ENCODE data around the gene PABPC4L.

Gene PABPC4L

GRCh38 chr4:134189480-134189879 lies 12.1 kb downstream of the PABPC4L start:
- Histone ChIP-seq H3K4me2 (ENCODE audit: low read depth, low read length, poor library complexity, severe bottlenecking) (peak overlapping the region; percentile 49), H3K9ac (ENCODE audit: low read depth, low read length, poor library complexity, severe bottlenecking) (no peak overlapping the region), H4K20me1 (ENCODE audit: insufficient read depth, low read length, poor library complexity, severe bottlenecking) (no peaks in the 10 kb centered on the region), H3K27me3 (ENCODE audit: insufficient read depth, low read length, poor library complexity, severe bottlenecking) (no peaks in the 10 kb centered on the region), H3K9me3 (ENCODE audit: insufficient read depth, low read depth, low read length) (no peaks in the 10 kb centered on the region), H3K79me2 (ENCODE audit: insufficient read depth, low read length) (no peaks in the 10 kb centered on the region), H2AFZ (ENCODE audit: low read length) (no peak overlapping the region; the same call in 1 of the 2 replicates), H3K36me3 (ENCODE audit: insufficient read depth, low read length) (no peaks in the 10 kb centered on the region), H3K9me2 (replicated peaks; ENCODE audit: low read depth, low read length) (no peaks in the 10 kb centered on the region), H3F3A (ENCODE audit: low read depth) (no peaks in the 10 kb centered on the region), H3K4me3 (ENCODE audit: low read length, poor library complexity, severe bottlenecking) (no peak overlapping the region), H3K4me1 (ENCODE audit: insufficient read depth, low read length, poor library complexity, severe bottlenecking) (peaks cover 8% of the 10 kb centered on the region)
- TF ChIP-seq CTCF (conservative IDR thresholded peaks at IDR 0.05; ENCODE audit: low read length) (no peak), EZH2phosphoT487 (IDR thresholded peaks at IDR 0.05; ENCODE audit: borderline replicate concordance) (no peak)

DNA sequence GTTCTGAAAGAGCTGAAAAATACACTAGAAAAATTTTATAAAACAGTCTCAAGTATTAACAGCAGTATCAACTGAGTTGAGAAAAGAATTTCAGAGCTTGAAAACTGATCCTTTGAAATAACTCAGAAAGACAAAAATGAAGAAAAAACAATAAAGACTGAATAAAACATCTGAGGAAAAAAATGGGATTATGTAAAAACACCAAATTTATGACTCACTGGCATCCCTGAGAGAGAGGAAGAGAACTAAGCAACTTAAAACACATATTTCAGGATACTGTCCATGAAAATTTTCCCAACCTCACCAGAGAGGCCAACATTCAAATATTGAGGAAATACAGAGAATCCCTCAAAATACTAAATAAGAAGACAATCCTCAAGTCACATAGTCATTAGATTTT lies 22.9 kb downstream of the PABPC4L start:
- Histone ChIP-seq H3K4me3 (ENCODE audit: low read length, poor library complexity, severe bottlenecking) (no peak overlapping the region), H3K9me2 (replicated peaks; ENCODE audit: low read depth, low read length) (no peaks in the 10 kb centered on the region), H3K4me1 (ENCODE audit: insufficient read depth, low read length, poor library complexity, severe bottlenecking) (no peaks in the 10 kb centered on the region)

GRCh38 chr4:134174271-134174670 lies 27.3 kb downstream of the PABPC4L start:
- Histone ChIP-seq H3K9ac (ENCODE audit: low read depth, low read length, poor library complexity, severe bottlenecking) (no peak overlapping the region), H2AFZ (ENCODE audit: low read length) (no peak overlapping the region), H3K27me3 (ENCODE audit: insufficient read depth, low read length, poor library complexity, severe bottlenecking) (no peaks in the 10 kb centered on the region), H3K36me3 (ENCODE audit: insufficient read depth, low read length) (no peaks in the 10 kb centered on the region), H3K4me1 (ENCODE audit: insufficient read depth, low read length, poor library complexity, severe bottlenecking) (no peaks in the 10 kb centered on the region), H3K9me3 (ENCODE audit: insufficient read depth, low read depth, low read length) (no peaks in the 10 kb centered on the region), H4K20me1 (ENCODE audit: insufficient read depth, low read length, poor library complexity, severe bottlenecking) (no peaks in the 10 kb centered on the region), H3K9me2 (replicated peaks; ENCODE audit: low read depth, low read length) (no peaks in the 10 kb centered on the region), H3F3A (ENCODE audit: low read depth) (no peaks in the 10 kb centered on the region), H3K4me3 (ENCODE audit: low read length, poor library complexity, severe bottlenecking) (no peak overlapping the region), H3K4me2 (ENCODE audit: low read depth, low read length, poor library complexity, severe bottlenecking) (no peak overlapping the region), H3K79me2 (ENCODE audit: insufficient read depth, low read length) (no peaks in the 10 kb centered on the region)
- TF ChIP-seq EZH2phosphoT487 (IDR thresholded peaks at IDR 0.05; ENCODE audit: borderline replicate concordance) (no peak), CTCF (conservative IDR thresholded peaks at IDR 0.05; ENCODE audit: low read length) (no peak)

More for the DNA sequence above, 22.9 kb downstream of the PABPC4L start:
- Histone ChIP-seq H3K27me3 (ENCODE audit: insufficient read depth, low read length, poor library complexity, severe bottlenecking) (no peaks in the 10 kb centered on the region), H3K79me2 (ENCODE audit: insufficient read depth, low read length) (no peaks in the 10 kb centered on the region), H3F3A (ENCODE audit: low read depth) (no peaks in the 10 kb centered on the region), H2AFZ (ENCODE audit: low read length) (no peak overlapping the region), H4K20me1 (ENCODE audit: insufficient read depth, low read length, poor library complexity, severe bottlenecking) (no peaks in the 10 kb centered on the region), H3K4me2 (ENCODE audit: low read depth, low read length, poor library complexity, severe bottlenecking) (no peak overlapping the region), H3K9ac (ENCODE audit: low read depth, low read length, poor library complexity, severe bottlenecking) (no peak overlapping the region), H3K36me3 (ENCODE audit: insufficient read depth, low read length) (no peaks in the 10 kb centered on the region), H3K9me3 (ENCODE audit: insufficient read depth, low read depth, low read length) (no peaks in the 10 kb centered on the region; the same call in 1 of the 2 replicates)
- TF ChIP-seq CTCF (conservative IDR thresholded peaks at IDR 0.05; ENCODE audit: low read length) (no peak), EZH2phosphoT487 (IDR thresholded peaks at IDR 0.05; ENCODE audit: borderline replicate concordance) (no peak)

Data from Loucy (cell line).